ENCODE data around the gene MTLN.

DNA sequence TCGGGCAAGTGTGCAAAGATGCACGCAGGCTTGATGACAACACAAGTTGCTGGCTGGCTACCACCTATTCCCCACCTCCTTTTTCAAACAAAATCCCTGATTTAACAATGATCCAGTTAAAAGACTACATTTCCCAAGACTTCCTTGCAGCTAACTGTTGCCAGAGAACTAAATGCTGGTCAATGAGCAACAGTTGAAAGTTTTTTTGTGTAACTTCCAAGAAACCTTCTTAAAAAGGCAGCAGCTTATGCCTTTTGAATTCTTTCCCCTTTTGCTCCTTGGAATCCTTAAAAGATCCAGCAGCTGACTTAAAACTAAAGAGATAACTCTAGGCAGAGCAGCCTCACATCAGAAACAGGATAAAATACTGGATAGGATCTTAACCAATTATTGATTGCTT is 46.1 kb downstream of the MTLN start:
- TF ChIP-seq, protein P1, sequence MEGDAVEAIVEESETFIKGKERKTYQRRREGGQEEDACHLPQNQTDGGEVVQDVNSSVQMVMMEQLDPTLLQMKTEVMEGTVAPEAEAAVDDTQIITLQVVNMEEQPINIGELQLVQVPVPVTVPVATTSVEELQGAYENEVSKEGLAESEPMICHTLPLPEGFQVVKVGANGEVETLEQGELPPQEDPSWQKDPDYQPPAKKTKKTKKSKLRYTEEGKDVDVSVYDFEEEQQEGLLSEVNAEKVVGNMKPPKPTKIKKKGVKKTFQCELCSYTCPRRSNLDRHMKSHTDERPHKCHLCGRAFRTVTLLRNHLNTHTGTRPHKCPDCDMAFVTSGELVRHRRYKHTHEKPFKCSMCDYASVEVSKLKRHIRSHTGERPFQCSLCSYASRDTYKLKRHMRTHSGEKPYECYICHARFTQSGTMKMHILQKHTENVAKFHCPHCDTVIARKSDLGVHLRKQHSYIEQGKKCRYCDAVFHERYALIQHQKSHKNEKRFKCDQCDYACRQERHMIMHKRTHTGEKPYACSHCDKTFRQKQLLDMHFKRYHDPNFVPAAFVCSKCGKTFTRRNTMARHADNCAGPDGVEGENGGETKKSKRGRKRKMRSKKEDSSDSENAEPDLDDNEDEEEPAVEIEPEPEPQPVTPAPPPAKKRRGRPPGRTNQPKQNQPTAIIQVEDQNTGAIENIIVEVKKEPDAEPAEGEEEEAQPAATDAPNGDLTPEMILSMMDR (optimal IDR thresholded peaks at IDR 0.05 in 1 of 3, IDR thresholded peaks at IDR 0.05 in 1 of 3, conservative IDR thresholded peaks at IDR 0.05 in 1 of 3; ENCODE audit: extremely low read depth in 1 of 3, insufficient read depth in 2 of 3, low read length in 3 of 3), result no peak
- TF ChIP-seq EZH2 (IDR thresholded peaks at IDR 0.05; ENCODE audit: low read length), result no peak
